HepG2 (cell line): ENCODE results near the gene TNNI2. TPM values are rescaled to one million over a fixed set of nuclear protein-coding genes. Genes with fewer than 3 reads are reported as not detected.

Experiments
- ATAC-seq: fragments of 200-7000 bp; cut with Tn5 transposase; 3 replicates; pipeline ENCODE4 v1.9.1; 2020; ENCODE audit warnings: mild to moderate bottlenecking, moderate library complexity
- BruUV-seq: library from RNA; stranded (reverse); fragments of 400-500 nt; replicated peaks from 2 replicates; lab custom pipeline; 2021; lab: Mats Ljungman, UMichigan
- CTCF ChIA-PET: fragments of 300-600 bp; formaldehyde crosslinking; extraction: SDS; loops from one replicate; lab custom pipeline; 2021; ENCODE audit warnings: low total read pairs, inconsistent platforms, low intra/inter-chr PET ratio; lab: Yijun Ruan, JAX
- POLR2A ChIA-PET: fragments of 350-600 bp; sonication (Branson Sonifier 250); formaldehyde crosslinking; loops from one replicate; lab custom pipeline; 2020; ENCODE audit warnings: antibody characterized with exemption, inconsistent platforms; lab: Yijun Ruan, JAX
- DNase-seq: peaks from one replicate; pipeline ENCODE4 v3.0.0-alpha.2; 2015; ENCODE audit warnings: low spot score
- FAIRE-seq: peaks from 3 replicates; lab custom pipeline; 2011; peaks lifted over from hg19 to GRCh38; lab: Jason Lieb, UNC
- H2AFZ ChIP-seq: one replicate; pipeline ENCODE4 v1.6.1; 2011; ENCODE audit warnings: low read length, inconsistent platforms
- H3K27ac ChIP-seq: fragments of 300-600 bp; 3 replicates; pipeline ENCODE4 v1.8.0; 2011; ENCODE audit warnings: mixed run types, mild to moderate bottlenecking, mixed read lengths, low read length, inconsistent platforms; ENCODE audit not compliant: insufficient read depth; ENCODE audit errors: extremely low read length
- H3K27me3 ChIP-seq, 2 experiments: fragments of 200-600 bp in 1 of 2; 2 replicates in 1 of 2; 3 replicates in 1 of 2; pipeline versions ENCODE4 v1.6.0 to v1.8.0; 2011; ENCODE audit warnings: low read length in 2 of 2, mild to moderate bottlenecking in 2 of 2, moderate library complexity in 2 of 2, inconsistent platforms in 1 of 2; ENCODE audit not compliant: insufficient read depth in 2 of 2, control insufficient read depth in 1 of 2
- H3K36me3 ChIP-seq, 2 experiments: fragments of 200-600 bp in 1 of 2; replicated peaks in 1 of 2; 2 replicates in 1 of 2; 3 replicates in 1 of 2; pipeline versions ENCODE4 v1.5.1 to v1.8.0; 2011; ENCODE audit warnings: low read length in 2 of 2, inconsistent platforms in 1 of 2; ENCODE audit not compliant: insufficient read depth in 2 of 2, control insufficient read depth in 1 of 2
- H3K4me1 ChIP-seq: 2 replicates; pipeline ENCODE4 v1.5.1; 2012; ENCODE audit warnings: low read length, inconsistent platforms; ENCODE audit not compliant: insufficient read depth
- H3K4me2 ChIP-seq: 2 replicates; pipeline ENCODE4 v1.6.0; 2011; ENCODE audit warnings: low read depth, low read length, inconsistent platforms
- H3K4me3 ChIP-seq, 3 experiments: fragments of 200-600 bp in 1 of 3; sonication (generic), shearing (Covaris generic) in 1 of 3; replicated peaks in 1 of 3; 2 replicates each; pipeline ENCODE4 v1.5.1; 2011 to 2016; ENCODE audit warnings: low read length in 3 of 3, inconsistent platforms in 2 of 3, low read depth in 2 of 3, mild to moderate bottlenecking in 2 of 3, control low read depth in 1 of 3, mixed read lengths in 1 of 3; ENCODE audit not compliant: insufficient read depth in 1 of 3
- H3K79me2 ChIP-seq: one replicate; pipeline ENCODE4 v1.6.1; 2011; ENCODE audit warnings: low read length, inconsistent platforms; ENCODE audit not compliant: insufficient read depth
- H3K9ac ChIP-seq: 2 replicates; pipeline ENCODE4 v1.6.0; 2011; ENCODE audit warnings: mild to moderate bottlenecking, low read depth, low read length, inconsistent platforms; ENCODE audit not compliant: insufficient read depth
- H3K9me3 ChIP-seq: 2 replicates; pipeline ENCODE4 v1.5.1; 2012; ENCODE audit warnings: mild to moderate bottlenecking, low read length
- H4K20me1 ChIP-seq: 2 replicates; pipeline ENCODE4 v1.6.0; 2011; ENCODE audit warnings: inconsistent platforms, mild to moderate bottlenecking, low read length, moderate library complexity; ENCODE audit not compliant: insufficient read depth
- CCDC6 ChIP-seq: sonication (generic); formaldehyde crosslinking; IDR thresholded peaks from 2 replicates; pipeline ENCODE4 v1.8.1; 2022; ENCODE audit warnings: mild to moderate bottlenecking, missing genetic modification reagents, moderate library complexity
- FOXC1 ChIP-seq: sonication (generic); formaldehyde crosslinking; IDR thresholded peaks from 2 replicates; pipeline ENCODE4 v1.8.0; 2022; ENCODE audit warnings: mild to moderate bottlenecking, missing genetic modification reagents, borderline replicate concordance
- FOXK2 ChIP-seq: fragments of 450-650 bp; IDR thresholded peaks from 2 replicates; pipeline ENCODE4 v1.6.1; 2016
- FOXO4 ChIP-seq: sonication (generic); formaldehyde crosslinking; conservative IDR thresholded peaks from 2 replicates; pipeline ENCODE4 v1.8.1; 2023; ENCODE audit warnings: missing genetic modification reagents
- HCFC1 ChIP-seq: fragments of 150-350 bp; IDR thresholded peaks from 2 replicates; pipeline ENCODE4 v1.6.1; 2014; ENCODE audit warnings: low read depth, low read length
- HMG20B ChIP-seq: conservative IDR thresholded peaks from 2 replicates; pipeline ENCODE4 v1.6.1; 2016; ENCODE audit warnings: missing genetic modification reagents, missing compliant biosample characterization
- HNF4A ChIP-seq: sonication (generic); formaldehyde crosslinking; IDR thresholded peaks from 2 replicates; pipeline ENCODE4 v1.4.0; 2020; ENCODE audit warnings: missing genetic modification reagents
- LBX2 ChIP-seq: sonication (generic); formaldehyde crosslinking; IDR thresholded peaks from 2 replicates; pipeline ENCODE4 v1.5.0; 2020; ENCODE audit warnings: missing genetic modification reagents, mild to moderate bottlenecking, borderline replicate concordance
- RBFOX2 ChIP-seq: fragments of 200-400 bp; formaldehyde crosslinking; IDR thresholded peaks from 2 replicates; pipeline ENCODE4 v1.6.1; 2017; ENCODE audit warnings: low read depth, mild to moderate bottlenecking, low read length
- SP4 ChIP-seq: sonication (generic); formaldehyde crosslinking; IDR thresholded peaks from 2 replicates; pipeline ENCODE4 v1.8.1; 2023; ENCODE audit warnings: mild to moderate bottlenecking, missing genetic modification reagents
- ZNF160 ChIP-seq: sonication (generic); formaldehyde crosslinking; IDR thresholded peaks from 2 replicates; pipeline ENCODE4 v1.8.0; 2022; ENCODE audit warnings: mild to moderate bottlenecking, inconsistent platforms, missing genetic modification reagents
- ZNF263 ChIP-seq: sonication (generic); formaldehyde crosslinking; IDR thresholded peaks from 2 replicates; pipeline ENCODE4 v1.4.0; 2020; ENCODE audit warnings: missing genetic modification reagents
- ZNF496 ChIP-seq: sonication (generic); formaldehyde crosslinking; IDR thresholded peaks from 2 replicates; pipeline ENCODE4 v1.8.1; 2023; ENCODE audit warnings: mild to moderate bottlenecking, moderate library complexity, missing genetic modification reagents; ENCODE audit not compliant: insufficient replicate concordance
- WGBS: methylation state at CpG from one replicate; pipeline ENCODE4 v1.1.6; 2017; ENCODE audit warnings: low lambda C conversion rate; 5-methylcytosine and 5-hydroxymethylcytosine counted together
- in situ Hi-C: cut with HindIII; loops from 2 replicates; pipeline ENCODE4 v1.10.0; 2017; ENCODE audit warnings: low pct_unique_long_range_greater_than_20kb; ENCODE audit not compliant: extremely low pct_ligation_motif_present
- intact Hi-C: fragments of 100-400 bp; cut with micrococcal nuclease; formaldehyde crosslinking; loops from one replicate; pipeline ENCODE4 v1.10.0; 2022; ENCODE audit not compliant: unreplicated experiment
- polyA plus RNA-seq, 8 experiments: library from polyadenylated mRNA; depleted of rRNA in 3 of 8; stranded (reverse) in 7 of 8; unstranded in 1 of 8; fragments of >200 nt; fragmentation: Illumina TruSeq in 4 of 8; extraction: Trizol in 4 of 8; gene quantifications; 2 replicates each; pipeline versions ENCODE4 v1.2.1 to v1.2.3, GENCODE V29; 2011 to 2016; ENCODE audit warnings: low read depth in 4 of 8, missing spikeins in 1 of 8, mixed read lengths in 1 of 8; ENCODE audit not compliant: insufficient read depth in 1 of 8
- total RNA-seq, 5 experiments: library from RNA; depleted of rRNA; stranded (reverse); fragments of >200 nt; fragmentation: Illumina TruSeq; extraction: Trizol; gene quantifications; 2 replicates each; pipeline ENCODE4 v1.2.3, GENCODE V29; 2016; ENCODE audit warnings: low read depth in 1 of 5

The TNNI2 gene
- total and polyA plus RNA-seq, 2 of the 13 experiments (the other 11 are each of a cell fraction or from before 2014, with no cell fraction given): 7.2 to 12.0 TPM

GRCh38 chr11:1858576-1858975 is 19.8 kb downstream of the TNNI2 start (continued):
- TF ChIP-seq RBFOX2: no peak

- ATAC-seq (no peak), DNase-seq (no peak), FAIRE-seq (no peak)
- Histone ChIP-seq H4K20me1 (no peaks in the 10 kb centered on the region), H3K9ac (no peak overlapping the region), H3K79me2 (no peaks in the 10 kb centered on the region), H3K4me3 (no peak overlapping the region), H3K27me3 (peaks cover 20 to 59% of the 10 kb centered on the region in 2 experiments), H3K9me3 (no peaks in the 10 kb centered on the region), H3K4me2 (no peak overlapping the region), H2AFZ (no peak overlapping the region), H3K27ac (no peak overlapping the region), H3K36me3 (no peaks in the 10 kb centered on the region), H3K4me1 (no peaks in the 10 kb centered on the region)
- in situ Hi-C loops (no loop called here), intact Hi-C loops (no loop called here)
- ChIA-PET CTCF (no interaction called here), POLR2A (no interaction called here)
- WGBS: 20% methylated on average over 2 of the region's 4 CpGs
- no peak for TF ChIP-seq ZNF496 (CRISPR knock-in tag)
- BruUV-seq: no TSS peak
Measured at GRCh38 chr11:1859004-1859403, 20.2 kb downstream of the TNNI2 start.

GRCh38 chr11:1860108-1860507 is 21.3 kb downstream of the TNNI2 start:
- WGBS: 0% methylated on average over 1 of the region's 1 CpG
- Histone ChIP-seq H3K36me3 (no peaks in the 10 kb centered on the region), H3K4me1 (no peaks in the 10 kb centered on the region), H3K4me2 (no peak overlapping the region), H3K27me3 (peaks cover 17 to 57% of the 10 kb centered on the region in 2 experiments), H3K4me3 (no peak overlapping the region), H2AFZ (no peak overlapping the region), H3K9me3 (no peaks in the 10 kb centered on the region), H3K79me2 (no peaks in the 10 kb centered on the region), H4K20me1 (no peaks in the 10 kb centered on the region), H3K27ac (no peak overlapping the region), H3K9ac (no peak overlapping the region)
- ChIA-PET CTCF (no interaction called here), POLR2A (no interaction called here)
- DNase-seq (no peak), FAIRE-seq (no peak), ATAC-seq (no peak)
- intact Hi-C loops (no loop called here), in situ Hi-C loops (no loop called here)
- TF ChIP-seq ZNF496 (CRISPR knock-in tag) (no peak), HCFC1 (no peak), FOXO4 (CRISPR knock-in tag) (no peak), CCDC6 (CRISPR knock-in tag) (no peak), ZNF263 (CRISPR knock-in tag) (no peak), HMG20B (CRISPR knock-in tag) (no peak), LBX2 (CRISPR knock-in tag) (no peak), SP4 (CRISPR knock-in tag) (no peak), FOXK2 (no peak), FOXC1 (CRISPR knock-in tag) (no peak), HNF4A (CRISPR knock-in tag) (no peak), ZNF160 (CRISPR knock-in tag) (no peak)
- BruUV-seq: no TSS peak
